ENCODE data around the gene SLC22A15.

DNA sequence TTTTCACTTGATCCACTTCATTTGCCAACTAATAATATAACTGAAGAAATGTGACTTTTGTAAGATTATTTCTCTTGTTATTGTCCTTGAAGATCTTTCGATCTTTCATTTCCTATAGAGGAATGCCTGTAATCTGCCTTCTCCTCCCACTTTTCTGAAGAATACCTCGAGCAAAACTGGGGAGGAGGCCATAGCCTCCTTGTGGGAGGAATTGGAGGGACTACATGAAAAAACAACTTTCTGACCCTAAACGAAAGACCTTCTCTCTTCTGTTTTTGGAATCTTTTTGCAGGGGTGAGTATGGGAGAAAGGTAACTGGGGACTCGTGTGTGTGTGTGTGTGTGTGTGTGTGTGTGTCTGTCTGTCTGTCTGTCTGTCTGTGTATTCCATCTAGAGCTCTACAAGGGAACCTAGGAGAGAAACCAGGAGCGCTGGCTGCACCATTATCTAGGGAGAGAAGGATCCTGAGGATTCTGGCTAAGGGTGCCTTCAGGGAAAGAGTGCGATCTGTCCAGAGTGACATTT is 102.4 kb downstream of the SLC22A15 start:
- TF ChIP-seq, protein P1, sequence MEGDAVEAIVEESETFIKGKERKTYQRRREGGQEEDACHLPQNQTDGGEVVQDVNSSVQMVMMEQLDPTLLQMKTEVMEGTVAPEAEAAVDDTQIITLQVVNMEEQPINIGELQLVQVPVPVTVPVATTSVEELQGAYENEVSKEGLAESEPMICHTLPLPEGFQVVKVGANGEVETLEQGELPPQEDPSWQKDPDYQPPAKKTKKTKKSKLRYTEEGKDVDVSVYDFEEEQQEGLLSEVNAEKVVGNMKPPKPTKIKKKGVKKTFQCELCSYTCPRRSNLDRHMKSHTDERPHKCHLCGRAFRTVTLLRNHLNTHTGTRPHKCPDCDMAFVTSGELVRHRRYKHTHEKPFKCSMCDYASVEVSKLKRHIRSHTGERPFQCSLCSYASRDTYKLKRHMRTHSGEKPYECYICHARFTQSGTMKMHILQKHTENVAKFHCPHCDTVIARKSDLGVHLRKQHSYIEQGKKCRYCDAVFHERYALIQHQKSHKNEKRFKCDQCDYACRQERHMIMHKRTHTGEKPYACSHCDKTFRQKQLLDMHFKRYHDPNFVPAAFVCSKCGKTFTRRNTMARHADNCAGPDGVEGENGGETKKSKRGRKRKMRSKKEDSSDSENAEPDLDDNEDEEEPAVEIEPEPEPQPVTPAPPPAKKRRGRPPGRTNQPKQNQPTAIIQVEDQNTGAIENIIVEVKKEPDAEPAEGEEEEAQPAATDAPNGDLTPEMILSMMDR (conservative IDR thresholded peaks at IDR 0.05; ENCODE audit: low read depth, low read length), result no peak
- TF ChIP-seq EZH2 (IDR thresholded peaks at IDR 0.05; ENCODE audit: low read length, unreplicated experiment) (no peak), EZH2phosphoT487 (IDR thresholded peaks at IDR 0.05; ENCODE audit: borderline replicate concordance, low read length) (no peak)

All from PC-3 (cell line).